Mesenchymal stem cell (in vitro differentiated cells and primary cell): ENCODE measurements around the gene TOP1.

Experiments
- DNase-seq: peaks from one replicate; pipeline ENCODE4 v3.0.0-alpha.2; 2013
- H2AFZ ChIP-seq: one replicate; pipeline ENCODE4 v1.6.1; 2013; ENCODE audit warnings: low read depth, mild to moderate bottlenecking, control low read depth, inconsistent platforms, low read length, moderate library complexity
- H2AK5ac ChIP-seq: 2 replicates; pipeline ENCODE4 v1.6.1; 2013; ENCODE audit warnings: low read length, moderate library complexity, mild to moderate bottlenecking, inconsistent platforms; ENCODE audit not compliant: severe bottlenecking
- H2BK120ac ChIP-seq: one replicate; pipeline ENCODE4 v1.6.1; 2013; ENCODE audit warnings: low read depth, mild to moderate bottlenecking, inconsistent platforms, low read length, moderate library complexity
- H2BK12ac ChIP-seq, 2 experiments: one replicate each; pipeline ENCODE4 v1.6.1; 2013; ENCODE audit warnings: inconsistent platforms in 2 of 2, low read length in 2 of 2, mild to moderate bottlenecking in 2 of 2, moderate library complexity in 2 of 2, control low read depth in 1 of 2
- H2BK15ac ChIP-seq: one replicate; pipeline ENCODE4 v1.6.1; 2013; ENCODE audit warnings: mild to moderate bottlenecking, low read depth, inconsistent platforms; ENCODE audit not compliant: poor library complexity, severe bottlenecking
- H2BK5ac ChIP-seq: 2 replicates; pipeline ENCODE4 v1.6.1; 2013; ENCODE audit warnings: low read depth, mild to moderate bottlenecking, low read length, control low read depth, inconsistent platforms; ENCODE audit not compliant: poor library complexity, severe bottlenecking
- H3K14ac ChIP-seq, 2 experiments: one replicate each; pipeline ENCODE4 v1.6.1; 2013; ENCODE audit warnings: inconsistent platforms in 2 of 2, low read length in 2 of 2, control low read depth in 1 of 2, mild to moderate bottlenecking in 1 of 2, moderate library complexity in 1 of 2
- H3K18ac ChIP-seq, 2 experiments: one replicate each; pipeline ENCODE4 v1.6.1; 2013; ENCODE audit warnings: inconsistent platforms in 2 of 2, low read length in 2 of 2, control low read depth in 1 of 2, low read depth in 1 of 2, mild to moderate bottlenecking in 1 of 2
- H3K23ac ChIP-seq, 2 experiments: one replicate each; pipeline ENCODE4 v1.6.1; 2013; ENCODE audit warnings: inconsistent platforms in 2 of 2, low read length in 2 of 2, mild to moderate bottlenecking in 2 of 2, moderate library complexity in 2 of 2, control low read depth in 1 of 2
- H3K27ac ChIP-seq: 2 replicates; pipeline ENCODE4 v1.5.1; 2013; ENCODE audit warnings: mild to moderate bottlenecking, moderate library complexity, low read length, control low read depth, inconsistent platforms; ENCODE audit not compliant: poor library complexity, severe bottlenecking
- H3K27me3 ChIP-seq, 2 experiments: 2 replicates each; pipeline versions ENCODE4 v1.6.1 to v1.7.0; 2013; ENCODE audit warnings: low read length in 2 of 2, mild to moderate bottlenecking in 2 of 2, moderate library complexity in 2 of 2, control low read depth in 1 of 2, inconsistent platforms in 1 of 2; ENCODE audit not compliant: control insufficient read depth in 1 of 2, insufficient read depth in 1 of 2
- H3K36me3 ChIP-seq, 2 experiments: 2 replicates each; pipeline versions ENCODE4 v1.6.1 to v1.7.0; 2013; ENCODE audit warnings: low read length in 2 of 2, control low read depth in 1 of 2, inconsistent platforms in 1 of 2, low read depth in 1 of 2, mild to moderate bottlenecking in 1 of 2; ENCODE audit not compliant: insufficient read depth in 2 of 2, control insufficient read depth in 1 of 2
- H3K4ac ChIP-seq, 2 experiments: one replicate each; pipeline ENCODE4 v1.6.1; 2013; ENCODE audit warnings: inconsistent platforms in 2 of 2, low read length in 2 of 2, mild to moderate bottlenecking in 2 of 2, moderate library complexity in 2 of 2, control low read depth in 1 of 2, low read depth in 1 of 2
- H3K4me1 ChIP-seq: 2 replicates; pipeline ENCODE4 v1.6.1; 2013; ENCODE audit warnings: low read depth, low read length, control low read depth; ENCODE audit not compliant: control insufficient read depth, insufficient read depth
- H3K4me2 ChIP-seq: 2 replicates; pipeline ENCODE4 v1.6.1; 2013; ENCODE audit warnings: low read length, mild to moderate bottlenecking, inconsistent platforms; ENCODE audit not compliant: poor library complexity, severe bottlenecking
- H3K4me3 ChIP-seq, 2 experiments: 2 replicates each; pipeline versions ENCODE4 v1.5.1 to v1.7.0; 2013; ENCODE audit warnings: low read length in 2 of 2, mild to moderate bottlenecking in 2 of 2, control low read depth in 1 of 2, low read depth in 1 of 2; ENCODE audit not compliant: insufficient read depth in 1 of 2
- H3K79me1 ChIP-seq: replicated peaks from 2 replicates; pipeline ENCODE4 v1.6.1; 2013; ENCODE audit warnings: mild to moderate bottlenecking, control low read depth, low read length, inconsistent platforms; ENCODE audit not compliant: poor library complexity, severe bottlenecking
- H3K9ac ChIP-seq: 2 replicates; pipeline ENCODE4 v1.7.0; 2013; ENCODE audit warnings: mild to moderate bottlenecking, low read length, moderate library complexity
- H3K9me3 ChIP-seq: 2 replicates; pipeline ENCODE4 v1.7.0; 2013; ENCODE audit warnings: mild to moderate bottlenecking, low read length; ENCODE audit not compliant: control insufficient read depth
- H4K8ac ChIP-seq: one replicate; pipeline ENCODE4 v1.6.1; 2013; ENCODE audit warnings: inconsistent platforms, mild to moderate bottlenecking, low read length, moderate library complexity
- H4K91ac ChIP-seq: one replicate; pipeline ENCODE4 v1.6.1; 2013; ENCODE audit warnings: mild to moderate bottlenecking, low read length, inconsistent platforms
- WGBS: methylation state at CpG from one replicate; pipeline ENCODE4 v1.1.7; 2013; ENCODE audit warnings: mixed read lengths; 5-methylcytosine and 5-hydroxymethylcytosine counted together

The TOP1 gene

DNA sequence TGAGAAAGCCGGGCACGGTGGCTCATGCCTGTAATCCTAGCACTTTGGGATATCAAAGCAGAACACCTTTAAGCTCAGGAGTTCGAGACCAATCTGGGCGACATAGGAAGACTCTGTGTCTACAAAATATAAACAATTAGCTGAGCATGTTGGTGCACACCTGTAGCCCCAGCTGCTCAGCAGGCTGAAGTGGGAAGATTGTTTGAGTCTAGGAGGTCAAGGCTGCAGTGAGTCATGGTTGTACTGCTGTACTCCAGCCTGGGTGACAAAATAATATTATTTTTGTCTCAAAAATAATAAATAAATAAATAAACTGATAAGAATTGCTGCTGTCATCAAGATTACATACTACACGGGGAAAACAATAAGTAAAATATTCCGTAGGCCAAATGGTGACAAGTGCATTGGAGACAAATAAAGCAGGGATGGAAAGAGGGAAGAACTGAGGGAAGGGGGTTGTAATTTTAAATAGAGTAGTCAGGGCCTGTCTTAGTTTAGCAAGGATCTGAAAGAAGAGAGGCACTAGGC lies 14.0 kb upstream of the TOP1 start:
- Histone ChIP-seq H3K27ac (no peak overlapping the region), H3K9ac (no peak overlapping the region), H3K4ac (no peak overlapping the region), H3K36me3 (no peaks in the 10 kb centered on the region), H3K9me3 (no peaks in the 10 kb centered on the region), H4K8ac (no peak overlapping the region), H3K23ac (no peak overlapping the region), H2BK120ac (no peak overlapping the region), H2BK12ac (no peak overlapping the region), H2AK5ac (no peak overlapping the region), H2AFZ (no peak overlapping the region), H2BK15ac (no peak overlapping the region), H2BK5ac (no peak overlapping the region), H3K18ac (no peak overlapping the region), H3K79me1 (no peaks in the 10 kb centered on the region), H3K4me2 (no peak overlapping the region), H3K4me1 (peaks cover 2% of the 10 kb centered on the region), H3K4me3 (no peak overlapping the region), H4K91ac (no peak overlapping the region), H3K27me3 (no peaks in the 10 kb centered on the region), H3K14ac (no peak overlapping the region)
- 85% methylated on average over 6 of the region's 6 CpGs for WGBS
- no peak for DNase-seq

DNA sequence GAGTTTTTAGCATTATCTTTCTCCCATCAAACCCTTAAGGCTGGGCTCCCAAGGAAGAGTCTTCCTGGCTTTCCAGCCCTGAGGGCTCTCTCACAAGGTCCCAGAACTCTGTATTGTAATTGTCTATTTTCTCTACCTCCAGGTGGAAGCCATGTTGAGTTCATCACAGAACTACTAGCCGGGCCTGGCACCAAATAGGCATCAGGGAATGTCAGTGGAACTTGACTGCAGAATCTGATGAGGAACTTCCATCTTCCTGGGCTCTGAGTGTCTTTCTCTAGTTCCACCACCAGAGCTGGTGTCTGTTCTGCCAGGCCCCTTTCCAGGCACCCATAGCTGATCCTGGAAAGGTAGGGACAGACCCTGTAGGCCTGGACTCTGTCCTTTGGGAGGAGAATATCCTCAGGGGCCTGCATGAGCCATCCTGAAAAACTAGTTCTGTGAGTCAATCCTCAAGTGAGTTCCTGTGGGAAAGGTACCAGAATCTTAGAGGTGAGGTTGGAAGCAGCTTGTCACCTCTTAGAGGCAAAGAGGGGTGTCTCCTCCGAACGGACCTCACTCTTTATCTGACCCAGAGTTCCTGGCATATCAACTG lies 11.1 kb upstream of the TOP1 start:
- Histone ChIP-seq H4K8ac (no peak overlapping the region), H2AK5ac (no peak overlapping the region), H2BK5ac (no peak overlapping the region), H3K18ac (no peak overlapping the region), H3K4me1 (peaks cover 2% of the 10 kb centered on the region), H3K79me1 (no peaks in the 10 kb centered on the region), H3K9ac (no peak overlapping the region), H3K23ac (no peak overlapping the region), H3K27ac (no peak overlapping the region), H3K9me3 (no peaks in the 10 kb centered on the region), H3K14ac (no peak overlapping the region), H3K4ac (no peak overlapping the region), H2AFZ (no peak overlapping the region), H2BK12ac (peak overlapping the region in 1 of 2 experiments; percentile 55), H3K27me3 (peaks cover 0 to 5% of the 10 kb centered on the region in 2 experiments), H3K4me3 (no peak overlapping the region), H3K4me2 (no peak overlapping the region), H4K91ac (no peak overlapping the region), H2BK15ac (no peak overlapping the region), H2BK120ac (no peak overlapping the region), H3K36me3 (no peaks in the 10 kb centered on the region)
- 93% methylated on average over 3 of the region's 3 CpGs for WGBS
- no peak for DNase-seq

DNA sequence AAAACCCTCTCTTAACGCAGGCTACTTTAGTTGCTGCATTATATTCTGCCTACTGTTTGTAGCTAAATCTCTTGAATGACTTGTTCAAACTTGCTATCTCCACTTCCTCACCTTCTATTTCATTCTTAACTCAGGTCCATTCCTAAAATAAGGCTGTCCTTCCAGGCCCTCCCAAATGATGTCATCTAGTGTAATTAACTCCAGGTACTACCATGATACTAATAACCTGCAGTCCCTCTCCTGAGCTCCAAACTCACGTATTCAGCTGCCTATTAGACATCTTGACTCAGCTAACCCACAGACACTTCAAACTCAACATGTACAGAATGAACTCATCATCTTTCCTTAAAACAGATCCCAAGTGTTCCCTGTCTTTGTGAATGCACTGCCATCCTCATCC lies 10.5 kb upstream of the TOP1 start:
- DNase-seq, result no peak
- no peak overlapping the region for H4K8ac ChIP-seq
- no peaks in the 10 kb centered on the region for H3K79me1 ChIP-seq
- H3K14ac ChIP-seq, result no peak overlapping the region
- H4K91ac ChIP-seq, result no peak overlapping the region
- H3K4me3 ChIP-seq, result no peak overlapping the region
- WGBS, result 70% methylated on average over 2 of the region's 2 CpGs
- no peaks in the 10 kb centered on the region for H3K36me3 ChIP-seq
- no peaks in the 10 kb centered on the region for H3K4me1 ChIP-seq
- H3K9ac ChIP-seq, result no peak overlapping the region
- H2BK12ac ChIP-seq, result no peak overlapping the region
- no peak overlapping the region for H2BK120ac ChIP-seq
- no peak overlapping the region for H2AFZ ChIP-seq
- H2BK5ac ChIP-seq, result no peak overlapping the region
- peaks cover 0 to 5% of the 10 kb centered on the region in 2 experiments for H3K27me3 ChIP-seq
- no peak overlapping the region for H3K23ac ChIP-seq
- H3K18ac ChIP-seq, result no peak overlapping the region
- H3K4me2 ChIP-seq, result no peak overlapping the region
- no peak overlapping the region for H3K4ac ChIP-seq
- no peak overlapping the region for H2BK15ac ChIP-seq
- H3K9me3 ChIP-seq, result no peaks in the 10 kb centered on the region
- H3K27ac ChIP-seq, result no peak overlapping the region
- H2AK5ac ChIP-seq, result no peak overlapping the region

DNA sequence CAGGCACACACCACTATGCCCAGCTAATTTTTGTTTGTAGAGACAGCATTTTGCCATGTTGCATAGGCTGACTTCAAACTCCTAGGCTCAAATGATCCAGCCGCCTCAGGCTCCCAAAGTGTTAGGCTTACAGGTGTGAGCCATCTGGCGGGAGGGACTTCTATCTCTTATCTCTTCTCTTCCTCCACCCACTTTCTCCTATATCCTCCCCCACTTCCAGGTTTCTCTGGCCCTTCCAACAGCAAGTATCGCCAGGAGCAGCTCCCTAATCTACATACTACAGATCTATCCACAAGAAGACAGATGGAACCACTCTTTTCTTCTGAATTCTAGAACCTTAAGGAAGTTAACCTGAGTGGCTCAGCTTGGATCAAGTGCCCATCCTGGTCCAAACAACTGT lies 5.1 kb upstream of the TOP1 start:
- Histone ChIP-seq H3K9me3 (no peaks in the 10 kb centered on the region), H3K36me3 (no peaks in the 10 kb centered on the region), H3K27ac (no peak overlapping the region), H3K9ac (no peak overlapping the region), H2BK120ac (no peak overlapping the region), H2BK12ac (no peak overlapping the region), H2BK15ac (no peak overlapping the region), H3K4me3 (no peak overlapping the region), H2BK5ac (no peak overlapping the region), H3K23ac (no peak overlapping the region), H4K8ac (no peak overlapping the region), H3K4me1 (peaks cover 3% of the 10 kb centered on the region), H3K18ac (no peak overlapping the region), H3K79me1 (no peaks in the 10 kb centered on the region), H3K14ac (no peak overlapping the region), H3K4me2 (no peak overlapping the region), H2AFZ (no peak overlapping the region), H3K4ac (no peak overlapping the region), H3K27me3 (peaks cover 0 to 5% of the 10 kb centered on the region in 2 experiments), H4K91ac (no peak overlapping the region), H2AK5ac (no peak overlapping the region)
- no peak for DNase-seq
- 60% methylated on average over 3 of the region's 3 CpGs for WGBS
